A549 (cell line): Measurements from ENCODE around the gene WNT5B. TPM values are rescaled to one million over a fixed set of nuclear protein-coding genes. Genes with fewer than 3 reads are reported as not detected.

Experiments
- ATAC-seq, 2 experiments: fragments of 200-7000 bp in 1 of 2; fragments of >200 bp in 1 of 2; cut with Nextera tagmentation in 1 of 2; cut with Tn5 transposase in 1 of 2; 3 replicates each; pipeline versions ENCODE4 v1.8.0 to v1.9.1; 2018 to 2020; ENCODE audit warnings: mild to moderate bottlenecking in 1 of 2, moderate library complexity in 1 of 2
- CTCF ChIA-PET: fragments of 300-600 bp; sonication (Branson Sonifier 250); formaldehyde crosslinking; extraction: SDS; loops from one replicate; lab custom pipeline; 2021; ENCODE audit warnings: antibody characterized with exemption, inconsistent platforms; lab: Yijun Ruan, JAX
- POLR2A ChIA-PET: fragments of 350-600 bp; formaldehyde crosslinking; extraction: SDS; loops from one replicate; lab custom pipeline; 2021; ENCODE audit warnings: antibody characterized with exemption, inconsistent platforms; lab: Yijun Ruan, JAX
- DNase-seq, 2 experiments: peaks; one replicate each; pipeline versions ENCODE4 v3.0.0 to v3.0.0-alpha.2; 2011 to 2016; ENCODE audit warnings: low read depth in 1 of 2, low spot score in 1 of 2
- FAIRE-seq: peaks from 2 replicates; lab custom pipeline; 2011; peaks lifted over from hg19 to GRCh38; lab: Jason Lieb, UNC
- H3K27ac ChIP-seq, 2 experiments: fragments of >200 bp; sonication (Bioruptor Twin); formaldehyde crosslinking; 3 replicates each; pipeline ENCODE4 v1.5.1; 2016 to 2017
- H3K4me1 ChIP-seq: fragments of >200 bp; sonication (Bioruptor Twin); formaldehyde crosslinking; 3 replicates; pipeline ENCODE4 v1.6.1; 2016
- H3K4me2 ChIP-seq: fragments of >200 bp; sonication (Bioruptor Twin); formaldehyde crosslinking; 3 replicates; pipeline ENCODE4 v1.6.1; 2016
- H3K4me3 ChIP-seq: fragments of >200 bp; sonication (Bioruptor Twin); formaldehyde crosslinking; 3 replicates; pipeline ENCODE4 v1.5.1; 2016
- H3K9me3 ChIP-seq: fragments of >200 bp; sonication (Bioruptor Twin); formaldehyde crosslinking; 3 replicates; pipeline ENCODE4 v1.6.1; 2016
- ATOH8 ChIP-seq: fragments of 250-450 bp; sonication (Bioruptor Pico); IDR thresholded peaks from 2 replicates; pipeline ENCODE4 v1.5.0; 2020; ENCODE audit warnings: low read depth, mild to moderate bottlenecking, moderate library complexity
- BHLHE40 ChIP-seq: IDR thresholded peaks from 2 replicates; pipeline ENCODE4 v1.6.1; 2012; ENCODE audit warnings: low read depth, low read length, inconsistent platforms
- CBX8 ChIP-seq: fragments of 200-600 bp; sonication (generic); IDR thresholded peaks from 2 replicates; pipeline ENCODE4 v1.6.1; 2016
- CEBPB ChIP-seq, 2 experiments: fragments of >200 bp in 1 of 2; sonication (Bioruptor Twin) in 1 of 2; formaldehyde crosslinking in 1 of 2; IDR thresholded peaks; 2 replicates each; pipeline ENCODE4 v1.6.1; 2012 to 2016
- E2F6 ChIP-seq: IDR thresholded peaks from 2 replicates; pipeline ENCODE4 v1.6.1; 2012; ENCODE audit warnings: low read depth, borderline replicate concordance
- FOSB ChIP-seq: fragments of 250-450 bp; sonication (Bioruptor Pico); IDR thresholded peaks from 2 replicates; pipeline ENCODE4 v1.5.0; 2020; ENCODE audit warnings: mild to moderate bottlenecking, moderate library complexity
- FOSL2 ChIP-seq, 2 experiments: fragments of 450-650 bp in 1 of 2; fragments of >200 bp in 1 of 2; sonication (Bioruptor Twin) in 1 of 2; formaldehyde crosslinking; IDR thresholded peaks; 2 replicates each; pipeline versions ENCODE4 v1.5.0 to v1.6.1; 2016 to 2020; ENCODE audit warnings: mild to moderate bottlenecking in 1 of 2, moderate library complexity in 1 of 2
- FOXS1 ChIP-seq: fragments of 250-450 bp; sonication (Bioruptor Pico); IDR thresholded peaks from 2 replicates; pipeline ENCODE4 v1.5.0; 2020; ENCODE audit warnings: mild to moderate bottlenecking, moderate library complexity
- HMGXB4 ChIP-seq: fragments of 250-450 bp; sonication (Bioruptor Pico); IDR thresholded peaks from 2 replicates; pipeline ENCODE4 v1.5.0; 2021; ENCODE audit warnings: mild to moderate bottlenecking, moderate library complexity, borderline replicate concordance
- HOXB13 ChIP-seq: fragments of 250-450 bp; sonication (Bioruptor Pico); IDR thresholded peaks from 2 replicates; pipeline ENCODE4 v1.5.0; 2020; ENCODE audit warnings: low read depth, mild to moderate bottlenecking, moderate library complexity
- JUNB ChIP-seq: fragments of >200 bp; sonication (Bioruptor Twin); formaldehyde crosslinking; IDR thresholded peaks from 2 replicates; pipeline ENCODE4 v1.6.1; 2016
- MAX ChIP-seq: IDR thresholded peaks from 2 replicates; pipeline ENCODE4 v1.6.1; 2012
- NFE2L2 ChIP-seq: fragments of 150-350 bp; conservative IDR thresholded peaks from 2 replicates; pipeline ENCODE4 v1.6.1; 2014; ENCODE audit warnings: low read length
- NPAS2 ChIP-seq: fragments of 250-450 bp; sonication (Bioruptor Pico); IDR thresholded peaks from 2 replicates; pipeline ENCODE4 v1.8.0; 2022; ENCODE audit warnings: mild to moderate bottlenecking, moderate library complexity, borderline replicate concordance
- NR3C1 ChIP-seq: fragments of >200 bp; sonication (Bioruptor Twin); formaldehyde crosslinking; IDR thresholded peaks from 3 replicates; pipeline ENCODE4 v1.6.1; 2017
- PBX3 ChIP-seq: IDR thresholded peaks from 2 replicates; pipeline ENCODE4 v1.6.1; 2012
- POLR2A ChIP-seq: IDR thresholded peaks from 2 replicates; pipeline ENCODE4 v1.6.1; 2012; ENCODE audit warnings: mild to moderate bottlenecking, low read length
- REST ChIP-seq: fragments of 200-600 bp; sonication (generic); IDR thresholded peaks from 2 replicates; pipeline ENCODE4 v1.6.1; 2016; ENCODE audit warnings: antibody characterized with exemption, mild to moderate bottlenecking, moderate library complexity
- RFX5 ChIP-seq: fragments of 450-650 bp; IDR thresholded peaks from 2 replicates; pipeline ENCODE4 v1.7.1; 2014; ENCODE audit warnings: antibody characterized with exemption, mild to moderate bottlenecking, moderate library complexity
- RNF2 ChIP-seq: fragments of 200-600 bp; sonication (generic); IDR thresholded peaks from 2 replicates; pipeline ENCODE4 v1.6.1; 2016; ENCODE audit warnings: low read depth, mild to moderate bottlenecking, antibody characterized with exemption, moderate library complexity, borderline replicate concordance
- SMC3 ChIP-seq: fragments of >200 bp; sonication (Bioruptor Twin); formaldehyde crosslinking; IDR thresholded peaks from 3 replicates; pipeline ENCODE4 v1.6.1; 2018; ENCODE audit warnings: inconsistent platforms
- TFCP2L1 ChIP-seq: fragments of 250-450 bp; sonication (Bioruptor Pico); IDR thresholded peaks from 2 replicates; pipeline ENCODE4 v1.5.0; 2021; ENCODE audit warnings: mild to moderate bottlenecking
- TP53 ChIP-seq: fragments of 250-450 bp; sonication (Bioruptor Pico); IDR thresholded peaks from 2 replicates; pipeline ENCODE4 v1.5.0; 2021; ENCODE audit warnings: mild to moderate bottlenecking, moderate library complexity
- ZC3H11A ChIP-seq: fragments of 450-650 bp; IDR thresholded peaks from 2 replicates; pipeline ENCODE4 v1.6.1; 2014; ENCODE audit warnings: antibody characterized with exemption, mild to moderate bottlenecking
- ZNF302 ChIP-seq: fragments of 250-450 bp; sonication (Bioruptor Pico); IDR thresholded peaks from 2 replicates; pipeline ENCODE4 v1.9.0; 2021; ENCODE audit warnings: inconsistent platforms, mild to moderate bottlenecking, moderate library complexity
- WGBS: methylation state at CpG from one replicate; pipeline ENCODE4 v1.1.6; 2017; ENCODE audit errors: missing lambda C conversion rate; 5-methylcytosine and 5-hydroxymethylcytosine counted together
- polyA plus RNA-seq, 4 experiments: library from polyadenylated mRNA; depleted of rRNA in 3 of 4; stranded (reverse); fragments of >200 nt; fragmentation: RNase III in 1 of 4; extraction: RNeasy Plus Mini Kit Qiagen cat#74134 plus additional on column Dnase treatment in 1 of 4; gene quantifications; 2 replicates in 3 of 4; 3 replicates in 1 of 4; pipeline ENCODE4 v1.2.3, GENCODE V29; 2011 to 2017

The WNT5B gene
- polyA plus RNA-seq, 2 of the 4 experiments (the other 2 are of a cell fraction): 1.3 to 1.6 TPM

- Histone ChIP-seq H3K27ac (no peak overlapping the region), H3K4me3 (no peak overlapping the region), H3K4me1 (no peaks in the 10 kb centered on the region), H3K9me3 (no peaks in the 10 kb centered on the region), H3K4me2 (no peak overlapping the region)
- FAIRE-seq (no peak), DNase-seq (no peak), ATAC-seq (no peak)
- ChIA-PET CTCF (interaction anchor here (1.5 to 2.7 kb wide), 4 partner anchors 17 to 258 kb away, joined by 5 to 15 read pairs (median 13); no protein-coding TSS in a partner anchor), POLR2A (interaction anchor here (1.6 kb wide), 1 partner anchor 9 kb away, joined by 7 read pairs; the partner anchor contains the start of gene ADIPOR2)
- WGBS: 22% methylated on average over 2 of the region's 2 CpGs
- TF ChIP-seq HOXB13 (CRISPR knock-in tag) (no peak), JUNB (no peak), FOSB (CRISPR knock-in tag) (no peak), FOXS1 (no peak)
Observed at GRCh38 chr12:1681493-1681807, 52.4 kb downstream of the WNT5B start.

GRCh38 chr12:1688086-1688710 is 59.2 kb downstream of the WNT5B start:
- DNase-seq: no peak
- POLR2A ChIA-PET: no interaction called here
- ATAC-seq: no peak
- Histone ChIP-seq H3K4me2 (no peak overlapping the region), H3K27ac (no peak overlapping the region), H3K4me3 (no peak overlapping the region), H3K4me1 (peaks cover 19% of the 10 kb centered on the region), H3K9me3 (no peaks in the 10 kb centered on the region)
- FAIRE-seq: no peak
- TF ChIP-seq FOSB (CRISPR knock-in tag) (no peak), BHLHE40 (no peak), RNF2 (no peak), FOSL2 (IDR thresholded peaks at IDR 0.05) (no peak), FOSL2 (CRISPR knock-in tag; IDR thresholded peaks at IDR 0.05) (no peak), TFCP2L1 (CRISPR knock-in tag) (no peak)
- 91% methylated on average over 5 of the region's 5 CpGs for WGBS
- CTCF ChIA-PET: interaction anchor here (0.7 to 6.6 kb wide), 7 partner anchors 9 to 252 kb away, joined by 3 to 29 read pairs (median 4); no protein-coding TSS in a partner anchor

GRCh38 chr12:1690578-1691122 is 61.6 kb downstream of the WNT5B start, which contains the start of gene ADIPOR2:
TSS of gene ADIPOR2 (plus strand) at chr12:1691070. CDS start at chr12:1754344, 63,274 bp downstream.
- DNase-seq: peak; percentile 96 to 98
- Histone ChIP-seq H3K27ac (peak within 1 kb of the TSS; percentile 95), H3K4me3 (peak within 1 kb of the TSS; percentile 97), H3K4me1 (peaks cover 19% of the 10 kb centered on the region), H3K4me2 (peak within 1 kb of the TSS; percentile 98), H3K9me3 (no peaks in the 10 kb centered on the region)
- POLR2A ChIA-PET: interaction anchor here (0.6 to 1.9 kb wide), 8 partner anchors 9 to 314 kb away, joined by 3 to 19 read pairs (median 4); no protein-coding TSS in a partner anchor
- CTCF ChIA-PET: interaction anchor here (0.8 to 6.6 kb wide), 5 partner anchors 17 to 249 kb away, joined by 3 to 29 read pairs (median 5); no protein-coding TSS in a partner anchor
- ATAC-seq: peak; percentile 98 to 99
- WGBS: under 1% methylated on average over 22 of the region's 59 CpGs
- no peak for FAIRE-seq
- TF ChIP-seq POLR2A (peak; percentile 86), PBX3 (no peak), CBX8 (no peak), NFE2L2 (no peak), HMGXB4 (CRISPR knock-in tag) (no peak), CEBPB (IDR thresholded peaks at IDR 0.05) (no peak), RFX5 (no peak), TP53 (peak; percentile 47; the same call in 1 of the 2 replicates), ZNF302 (CRISPR knock-in tag) (no peak), NPAS2 (CRISPR knock-in tag) (no peak), HOXB13 (CRISPR knock-in tag) (peak; percentile 78), E2F6 (peak; percentile 77), ATOH8 (CRISPR knock-in tag) (0 out of 2 replicates have a peak, but pooled peaks have one; percentile 21), ZC3H11A (no peak), REST (no peak), SMC3 (no peak), MAX (peak; percentile 93), NR3C1 (no peak)
